CD4-positive, alpha-beta T cell treated with Interleukin-4 for 4 hours (primary cell): ENCODE measurements around the gene RTP4.

ENCODE experiments used
- DNase-seq: peaks from one replicate; pipeline ENCODE4 v3.0.0-alpha.2; 2020

The RTP4 gene

DNA sequence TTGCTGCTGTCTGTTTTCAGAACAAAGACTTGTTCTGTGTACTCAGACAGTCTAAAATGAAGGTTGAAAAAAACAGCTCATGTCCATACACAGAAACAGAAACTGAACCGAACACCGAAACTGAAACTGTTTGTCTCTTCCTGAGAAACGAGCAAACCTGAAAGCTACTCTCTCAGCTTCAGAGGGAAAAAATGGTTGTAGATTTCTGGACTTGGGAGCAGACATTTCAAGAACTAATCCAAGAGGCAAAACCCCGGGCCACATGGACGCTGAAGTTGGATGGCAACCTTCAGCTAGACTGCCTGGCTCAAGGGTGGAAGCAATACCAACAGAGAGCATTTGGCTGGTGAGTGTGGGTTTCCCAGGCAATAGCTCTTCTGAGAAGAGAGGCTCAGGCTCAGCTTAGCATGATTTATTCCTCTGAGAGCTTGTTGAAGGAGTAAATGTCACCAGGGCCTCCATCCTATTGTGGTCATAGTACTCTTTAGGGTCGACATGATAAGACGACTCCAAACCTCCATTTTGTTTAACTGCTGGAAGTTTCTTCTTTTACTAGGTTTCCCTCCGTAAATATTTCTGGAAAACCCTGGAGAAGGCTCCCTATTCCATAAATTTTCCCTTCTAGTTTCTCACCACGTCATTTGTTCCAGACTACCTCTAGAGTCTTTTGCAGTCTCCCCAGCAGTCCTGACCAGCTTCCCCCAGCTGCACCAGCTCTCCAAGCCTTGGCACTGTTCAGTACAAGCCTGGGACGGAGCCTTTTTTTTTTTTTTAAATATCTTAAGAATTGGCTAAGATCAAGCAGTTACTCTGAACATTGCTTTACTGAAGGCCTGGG, at the start of gene RTP4:
Gene RTP4, plus strand, starts transcription at position 135 of the 838 bp plus-strand sequence. Its CDS starts 57 bp downstream, at position 192.
- peak; percentile 77 for DNase-seq

- peak; percentile 46 for DNase-seq
These were observed 49.2 kb upstream of the RTP4 start for GRCh38 chr3:187318819-187319616.

GRCh38 chr3:187319699-187320302, 48.4 kb upstream of the RTP4 start:
- peak; percentile 42 for DNase-seq

DNA sequence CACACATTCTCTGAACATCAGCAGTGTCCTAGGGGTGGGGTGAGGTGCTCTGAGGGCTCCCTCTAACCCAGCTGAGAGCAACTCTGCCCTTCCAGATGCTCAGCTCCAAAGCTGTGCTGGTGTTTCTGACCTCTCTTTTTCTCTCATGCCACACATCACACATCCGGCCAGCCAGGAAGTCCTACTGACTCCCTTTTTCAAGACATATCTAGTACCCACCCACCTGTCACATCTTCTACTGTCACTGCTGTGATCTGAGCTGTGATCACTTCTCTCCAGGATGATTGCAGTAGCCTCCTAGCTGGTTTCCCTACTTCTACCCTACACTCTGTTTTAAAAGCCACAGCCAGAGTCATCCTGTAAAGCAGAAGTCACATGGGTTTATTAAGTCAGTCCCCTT, 46.4 kb upstream of the RTP4 start:
- no peak for DNase-seq

GRCh38 chr3:187322291-187322690, 45.9 kb upstream of the RTP4 start:
- no peak for DNase-seq

DNA sequence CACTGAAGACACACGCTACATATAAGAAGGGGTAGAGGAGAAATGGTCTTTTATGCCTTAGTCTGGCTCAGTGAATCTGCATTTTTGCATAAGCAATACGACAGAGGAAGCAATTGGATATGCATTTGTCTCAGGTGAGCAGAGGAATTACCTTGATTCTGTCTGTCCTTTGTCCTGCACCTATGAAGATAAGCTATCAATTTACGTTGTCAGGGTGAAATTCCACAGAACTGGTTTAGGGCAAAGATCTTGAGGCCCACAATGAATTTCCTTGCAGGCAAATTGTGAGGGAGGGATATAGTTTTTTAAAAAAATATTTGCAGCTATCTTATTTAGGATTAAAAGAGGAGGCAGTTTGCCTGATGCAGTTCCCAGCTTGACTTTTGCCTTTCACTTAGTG, 45.1 kb upstream of the RTP4 start:
- DNase-seq = no peak

DNA sequence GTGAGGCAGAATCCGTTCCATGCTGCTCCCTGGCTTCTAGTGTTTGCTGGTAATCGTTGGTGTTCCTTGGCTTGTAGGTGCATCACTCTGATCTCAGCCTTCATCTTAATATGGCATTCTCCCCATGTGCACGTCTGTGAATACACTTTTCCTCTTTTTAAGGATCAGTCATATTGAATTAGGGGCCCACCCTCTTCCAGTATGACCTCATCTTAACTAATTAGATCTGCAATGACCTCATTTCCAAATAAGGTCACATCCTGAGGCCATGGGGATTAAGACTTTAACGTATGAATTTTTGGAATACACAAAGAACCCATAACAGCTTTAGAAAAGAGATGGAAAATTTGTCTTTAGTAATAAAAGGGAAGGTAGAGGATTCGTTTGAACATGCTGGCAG, 42.6 kb upstream of the RTP4 start:
- DNase-seq = no peak

- no peak for DNase-seq
These were observed 40.3 kb upstream of the RTP4 start for GRCh38 chr3:187327845-187328244.

DNA sequence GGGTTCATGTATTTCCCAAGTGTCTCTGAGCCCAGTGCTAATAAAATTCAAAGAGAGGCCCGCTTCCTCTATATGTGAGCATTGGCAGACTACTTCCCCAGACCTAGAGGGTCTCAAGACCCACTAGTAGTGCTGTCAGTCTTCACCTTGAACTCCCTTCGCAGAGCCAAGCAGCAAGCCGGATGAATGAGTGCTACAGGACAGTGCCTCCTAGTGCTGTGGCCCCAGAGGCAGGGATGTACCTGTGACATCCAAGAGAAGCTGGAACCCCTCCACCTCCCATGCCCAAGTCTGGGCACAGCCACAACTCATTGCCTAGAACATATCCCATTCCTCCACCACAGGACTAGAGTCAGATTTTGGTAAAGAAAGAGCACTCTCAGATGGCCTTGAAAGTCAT, 39.5 kb upstream of the RTP4 start:
- DNase-seq = no peak

DNA sequence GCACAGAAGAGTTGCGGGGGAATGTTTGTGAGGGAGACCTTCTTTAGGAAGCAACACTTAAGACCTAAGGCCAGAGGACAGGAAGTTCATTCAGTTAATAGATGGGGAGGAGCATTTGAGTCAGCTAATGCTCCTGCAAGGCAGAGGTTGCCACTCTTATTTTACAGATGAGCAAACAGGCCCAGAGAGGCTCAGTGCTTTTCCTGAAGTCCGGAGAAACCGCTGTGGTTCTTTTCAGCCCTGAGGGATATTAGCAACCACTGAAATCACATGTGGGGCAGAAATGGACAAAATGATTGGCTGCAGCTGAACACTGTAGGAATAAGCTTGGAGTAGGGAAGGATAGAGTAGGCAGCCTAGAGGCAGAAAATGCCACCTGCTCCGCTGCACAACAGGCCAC, 33.3 kb upstream of the RTP4 start:
- no peak for DNase-seq

- DNase-seq = no peak
These were observed 31.9 kb upstream of the RTP4 start for GRCh38 chr3:187336322-187336721.

- DNase-seq = no peak
These were observed 27.6 kb upstream of the RTP4 start for GRCh38 chr3:187340578-187340977.

GRCh38 chr3:187342255-187342654, 25.9 kb upstream of the RTP4 start:
- no peak for DNase-seq

- DNase-seq = no peak
These were observed 24.5 kb upstream of the RTP4 start for GRCh38 chr3:187343670-187344069.

DNA sequence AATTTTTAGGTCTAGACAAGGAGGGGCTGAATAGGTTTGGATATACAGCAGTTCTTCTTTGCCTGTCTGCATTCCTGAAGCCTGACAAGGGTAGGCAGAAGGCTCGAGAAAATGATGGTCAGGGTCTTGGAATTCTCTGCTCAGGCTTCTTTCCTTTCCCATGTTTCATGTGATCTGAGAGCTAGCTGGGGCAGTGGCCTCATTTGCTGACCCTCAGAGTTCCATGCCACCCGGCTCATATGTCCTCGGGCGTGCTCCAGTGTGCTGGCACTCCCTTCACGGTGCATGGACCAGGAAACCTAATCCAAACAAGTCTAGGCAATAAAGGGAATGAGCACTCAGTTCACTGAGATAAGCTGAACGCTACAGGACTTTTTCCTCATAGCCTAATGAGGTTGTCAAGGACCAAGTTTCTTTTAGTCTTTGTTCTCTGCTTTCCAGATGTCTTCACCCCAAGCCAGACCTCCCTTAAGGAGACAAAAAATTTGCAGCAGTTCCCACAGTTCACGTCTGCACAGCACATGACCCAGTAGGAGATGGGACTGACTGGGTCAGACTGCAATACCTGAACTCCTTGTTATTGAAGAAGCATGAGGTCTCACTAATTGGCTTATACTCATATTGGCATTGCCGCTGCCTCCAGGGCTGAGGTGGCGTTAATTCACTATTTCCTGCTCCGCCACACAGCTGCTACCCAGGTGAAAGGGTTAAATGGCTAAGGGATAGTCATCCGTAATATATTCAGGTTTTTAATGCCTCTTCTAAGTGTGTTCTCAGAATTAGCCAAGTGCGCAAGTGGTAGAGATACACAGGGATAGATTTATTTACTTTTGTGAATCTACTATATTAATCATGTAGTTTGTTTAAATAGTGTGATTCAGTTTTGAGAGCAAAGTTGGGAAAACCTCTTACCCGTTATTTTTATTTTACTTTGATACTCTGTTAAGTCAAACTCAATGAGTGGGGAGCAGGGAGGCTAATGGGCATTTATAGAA, 15.3 kb upstream of the RTP4 start:
- no peak for DNase-seq

- no peak for DNase-seq
These were observed 10.1 kb upstream of the RTP4 start for GRCh38 chr3:187358068-187358467.

DNA sequence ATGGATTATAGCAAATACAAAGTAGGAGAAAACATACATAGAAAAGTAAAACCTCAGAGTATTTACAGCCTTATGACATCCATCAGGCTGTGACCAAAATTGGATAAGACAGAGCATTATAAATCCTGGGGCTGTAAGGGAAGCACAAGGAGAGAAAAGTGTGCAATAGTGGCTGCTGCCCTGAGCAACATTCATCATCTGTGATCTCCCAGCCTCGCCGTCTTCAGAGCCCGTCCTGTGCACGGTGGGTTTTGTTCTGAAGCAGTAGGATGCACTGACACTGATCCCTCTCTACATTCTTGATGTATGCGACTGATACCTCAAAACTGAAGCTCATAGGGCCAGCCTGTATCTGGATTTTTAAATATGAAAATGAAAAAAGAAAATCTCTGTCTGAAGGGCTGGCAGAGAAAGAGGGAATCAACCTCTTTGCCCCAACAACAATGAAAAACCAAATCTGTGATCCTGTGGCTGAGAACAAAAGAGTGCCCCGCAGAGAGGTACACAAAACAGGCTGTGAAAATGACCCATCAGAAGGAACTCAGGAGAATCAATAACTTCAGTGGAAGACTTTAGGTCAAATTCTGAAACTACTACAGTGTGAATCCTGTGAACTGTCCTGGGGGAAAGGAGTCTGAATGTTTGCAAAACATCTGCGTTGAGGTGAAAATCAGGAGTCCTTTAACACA, 8.2 kb upstream of the RTP4 start:
- no peak for DNase-seq

DNA sequence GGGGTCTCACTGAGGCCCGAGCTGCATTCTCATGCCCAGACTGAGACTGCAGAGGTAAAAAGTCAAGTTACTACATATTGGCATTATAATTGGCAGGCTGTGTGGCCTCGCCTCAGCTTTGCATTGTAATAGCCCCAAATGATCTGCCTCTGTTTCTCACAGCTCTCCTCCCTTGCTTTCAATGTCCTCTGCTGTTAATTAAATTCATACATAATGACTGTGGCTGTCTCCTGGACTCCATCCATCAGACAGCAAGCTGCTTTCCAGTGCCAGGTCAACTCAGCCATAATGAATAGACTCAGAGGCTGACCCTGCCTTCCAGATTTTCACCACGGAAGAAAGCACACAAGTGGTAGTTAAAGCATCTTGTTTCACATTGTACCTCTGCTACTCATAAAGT, 7.6 kb upstream of the RTP4 start:
- DNase-seq = no peak

GRCh38 chr3:187361835-187362234, 6.3 kb upstream of the RTP4 start:
- DNase-seq = no peak

- DNase-seq = no peak
These were observed 553 bp upstream of the RTP4 start for GRCh38 chr3:187367561-187368103.

- peak; percentile 16 for DNase-seq
These were observed 883 bp downstream of the RTP4 start for GRCh38 chr3:187369089-187369447.

DNA sequence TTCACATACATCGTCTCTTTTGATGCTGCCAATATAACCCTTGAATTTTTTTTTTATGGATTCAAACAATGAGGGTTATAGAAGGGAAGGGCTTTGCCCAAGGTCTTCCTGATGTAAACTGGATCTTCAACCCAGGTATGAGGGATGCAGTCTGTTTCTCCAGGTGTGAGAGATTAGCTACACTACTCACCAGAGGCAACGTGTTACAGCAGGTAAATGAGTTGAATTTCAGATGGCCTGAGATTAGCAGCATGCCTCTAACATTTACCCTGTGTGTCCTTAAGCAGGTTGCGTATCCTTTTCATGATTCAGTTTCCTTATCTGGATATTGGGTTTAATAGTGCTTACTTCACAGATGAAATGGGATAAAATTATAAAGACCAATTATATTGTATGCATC, 1.9 kb downstream of the RTP4 start:
- DNase-seq = no peak
